ENCODE results near the gene TXNL1.
"Not testable (repeated sequence)": the region's sequence is repeated elsewhere in the genome, so short reads cannot be mapped to it uniquely, and the experiment has no call there.

TXNL1 gene

DNA sequence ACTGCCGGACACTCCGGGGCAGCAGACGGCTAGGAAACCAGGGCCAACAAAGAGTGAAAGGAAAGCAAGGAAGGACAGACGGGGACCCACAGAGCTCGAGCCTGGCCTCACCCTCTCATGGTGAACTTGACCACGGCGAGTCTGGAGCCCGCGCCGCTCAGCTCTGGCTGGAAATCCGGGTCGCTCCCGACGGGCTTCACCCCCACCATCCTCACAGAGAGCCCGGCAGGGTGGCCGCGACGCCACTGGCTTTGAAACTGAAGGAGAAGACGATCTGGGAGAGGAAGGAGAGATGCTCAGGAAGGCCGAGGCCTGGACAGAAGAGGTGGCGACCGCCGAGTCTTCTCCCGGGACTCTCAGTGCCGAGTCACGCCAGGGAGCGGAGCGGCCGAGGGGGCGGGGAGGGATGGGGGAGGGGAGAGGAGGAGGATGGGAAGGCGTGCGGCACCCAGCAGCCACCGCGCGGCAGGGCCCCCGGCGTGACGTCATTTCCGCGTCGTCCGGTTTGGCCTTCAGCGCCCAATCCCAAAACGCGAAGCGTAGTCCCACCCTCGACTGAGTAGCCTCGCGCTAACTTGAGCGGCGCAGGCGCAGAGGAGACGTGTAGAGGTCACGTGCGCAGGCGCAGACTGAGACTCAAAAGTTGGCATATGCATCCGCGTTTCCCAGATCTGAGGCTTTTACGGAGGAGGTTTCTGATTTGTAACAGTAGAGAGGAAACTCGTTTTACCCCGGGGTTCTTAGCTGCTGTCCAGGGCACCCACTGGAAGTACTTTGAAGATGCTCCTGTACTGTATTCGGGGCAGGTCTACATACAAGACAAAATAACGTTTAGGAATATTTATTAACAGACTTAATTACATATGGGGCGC lies at the start of gene TXNL1:
Gene TXNL1, minus strand, starts transcription at position 361 of the 872 bp plus-strand sequence. Its CDS starts 152 bp downstream, at position 209.
- DNase-seq = peak; percentile 98

DNA sequence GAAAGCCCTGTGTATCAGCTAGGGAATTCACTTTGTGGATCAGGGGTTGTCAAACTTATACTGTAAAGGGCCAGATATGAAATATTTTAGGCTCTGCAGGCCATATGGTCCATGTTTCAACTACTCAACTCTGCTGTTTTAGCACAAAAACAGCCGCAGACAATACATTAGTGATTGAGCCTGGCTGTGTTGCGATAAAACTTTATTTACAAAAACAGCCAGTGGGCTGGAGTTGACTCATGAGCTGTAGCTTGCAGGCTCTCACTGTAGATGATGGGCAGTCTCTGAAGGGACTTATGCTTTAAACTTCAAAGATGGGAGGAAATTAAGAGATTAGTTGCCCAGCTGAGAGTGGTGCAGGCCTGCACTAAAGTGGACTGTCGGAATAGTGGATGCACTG lies 45.9 kb upstream of the TXNL1 start:
- no peak for DNase-seq

DNA sequence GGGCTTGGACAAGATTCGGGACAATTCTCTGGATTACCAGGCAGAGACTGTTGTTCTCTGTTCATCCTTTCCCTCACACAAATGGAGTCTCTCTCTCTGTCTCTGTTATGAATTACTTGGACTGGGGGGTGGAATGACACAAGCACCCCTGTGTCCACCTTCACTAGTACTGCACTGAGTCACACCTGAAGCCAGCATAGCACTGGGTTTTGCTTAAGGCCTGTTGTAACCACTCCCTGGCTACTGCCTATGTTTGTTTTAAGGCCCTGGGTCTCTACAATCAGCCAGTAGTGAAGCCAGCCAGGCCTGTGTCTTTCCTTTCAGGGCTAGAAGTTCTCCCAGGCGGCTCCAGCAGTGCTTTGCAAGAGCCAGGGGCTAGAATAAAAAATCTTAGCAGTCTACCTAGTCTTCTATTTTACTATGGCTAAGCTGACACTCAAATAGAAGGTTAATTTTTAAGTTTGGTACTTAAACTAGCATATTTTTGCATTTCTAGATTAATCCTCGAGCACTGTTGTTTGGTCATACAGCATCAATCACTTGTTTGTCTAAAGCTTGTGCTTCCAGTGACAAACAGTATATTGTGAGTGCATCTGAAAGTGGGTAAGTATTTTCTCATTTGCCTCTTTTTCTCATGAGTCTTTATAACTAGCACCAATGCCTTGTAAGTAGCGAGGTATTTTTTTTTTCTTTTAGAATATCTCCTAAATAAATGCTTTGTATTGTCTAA lies 40.6 kb upstream of the TXNL1 start:
- DNase-seq = no peak

DNA sequence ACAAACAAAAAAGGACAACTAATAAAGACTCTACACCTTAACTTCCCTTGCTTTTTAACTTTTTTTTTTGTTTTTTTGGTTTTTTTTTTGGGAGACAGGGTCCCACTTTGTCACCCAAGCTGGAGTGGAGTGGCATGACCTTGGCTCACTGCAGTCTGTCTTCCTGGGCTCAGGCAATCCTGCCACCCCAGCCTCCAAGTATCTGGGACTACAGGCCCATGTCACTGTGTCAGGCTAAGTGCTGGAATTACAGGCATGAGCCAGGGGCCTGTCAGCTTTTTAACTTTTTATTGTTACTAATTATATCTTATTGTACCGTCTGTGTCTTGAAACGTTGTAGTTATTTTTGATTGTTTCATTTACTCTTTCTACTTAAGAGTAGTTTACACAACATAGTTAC lies 38.2 kb upstream of the TXNL1 start:
- no peak for DNase-seq

DNA sequence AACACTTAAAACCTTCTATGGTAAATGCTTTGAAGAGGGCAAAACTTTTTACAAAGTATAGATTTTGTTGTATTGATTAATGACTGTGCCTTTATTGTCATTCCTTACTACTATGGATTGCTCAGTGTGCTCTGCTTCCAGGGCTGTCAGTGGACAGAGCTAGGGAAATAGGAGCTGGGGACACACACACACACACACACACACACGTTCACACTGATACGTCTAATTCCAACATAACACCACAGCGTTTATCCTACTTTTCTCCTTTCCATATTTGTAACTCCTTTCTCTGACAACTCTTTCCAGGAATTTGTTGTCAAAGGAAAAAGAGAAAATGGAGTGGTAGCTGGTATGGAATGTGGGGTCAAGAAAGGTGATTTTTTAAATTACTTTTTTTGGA lies 34.6 kb upstream of the TXNL1 start:
- no peak for DNase-seq

DNA sequence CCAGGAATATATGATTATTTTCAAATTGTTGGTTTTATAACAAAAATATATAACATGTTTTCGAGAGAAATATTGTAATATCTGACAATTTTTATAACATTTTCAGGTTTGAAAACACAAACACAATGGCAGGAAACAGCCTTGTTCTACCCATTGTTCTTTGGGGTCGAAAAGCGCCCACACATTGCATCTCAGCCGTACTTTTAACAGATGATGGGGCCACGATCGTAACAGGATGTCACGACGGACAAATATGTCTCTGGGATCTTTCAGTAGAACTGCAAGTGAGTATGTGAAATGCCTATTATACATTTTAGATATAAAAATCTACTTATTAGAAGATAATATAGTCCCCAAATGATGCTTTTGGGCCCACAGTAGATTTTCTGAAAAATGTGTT lies 34.0 kb upstream of the TXNL1 start:
- DNase-seq = no peak

DNA sequence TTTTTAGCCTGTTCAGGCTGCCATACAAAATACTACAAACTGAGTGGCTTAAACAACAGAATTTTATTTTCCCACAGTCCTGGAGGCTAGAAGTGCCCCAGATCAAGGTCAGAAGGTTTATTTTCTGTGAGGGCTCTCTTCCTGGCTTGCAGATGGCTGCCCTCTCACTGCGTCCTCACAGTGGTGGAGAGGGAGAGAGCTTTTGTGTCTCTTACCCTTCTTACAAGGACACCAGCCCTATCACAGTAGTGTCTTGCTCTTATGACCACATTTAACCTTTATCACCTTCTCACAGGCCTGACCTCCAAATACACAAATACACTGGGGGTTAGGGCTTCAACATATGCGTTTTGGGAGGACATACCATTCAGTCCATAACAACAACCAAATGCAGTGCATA lies 24.5 kb upstream of the TXNL1 start:
- no peak for DNase-seq

DNA sequence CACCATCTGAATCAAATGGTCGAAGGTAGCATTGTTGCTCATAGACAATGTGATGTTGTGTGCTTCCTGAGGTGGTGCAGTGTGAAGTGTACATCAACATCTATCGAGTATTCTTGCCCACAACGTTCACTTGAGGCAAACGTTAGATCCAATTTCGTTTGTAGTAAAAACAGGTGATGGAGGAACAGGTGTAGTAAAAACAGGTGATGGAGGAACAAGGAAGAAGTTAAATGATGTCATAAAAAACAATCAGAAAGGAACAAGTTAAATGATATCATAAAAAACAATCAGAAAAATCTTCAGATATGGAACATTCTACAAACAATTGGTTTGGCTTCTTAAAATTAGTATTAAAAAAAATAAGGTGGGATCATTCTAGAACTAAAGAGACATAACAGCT lies 24.1 kb upstream of the TXNL1 start:
- no peak for DNase-seq

DNA sequence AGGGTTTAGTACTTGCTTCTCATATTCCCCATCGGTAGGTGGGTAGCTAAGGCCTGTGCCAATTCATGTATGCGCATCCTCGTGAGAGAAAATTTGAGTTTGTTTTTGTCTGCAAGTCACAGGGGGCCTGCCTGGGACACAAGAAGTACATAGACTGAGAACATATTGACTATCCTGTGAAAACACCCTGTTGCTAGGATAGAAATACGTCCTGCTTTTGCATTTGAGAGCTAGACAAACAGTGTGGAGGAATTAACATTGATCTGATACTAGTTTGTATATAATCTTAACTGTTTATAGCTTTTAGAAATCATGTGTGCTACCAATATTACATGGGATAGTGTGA lies 23.6 kb upstream of the TXNL1 start:
- no peak for DNase-seq

DNA sequence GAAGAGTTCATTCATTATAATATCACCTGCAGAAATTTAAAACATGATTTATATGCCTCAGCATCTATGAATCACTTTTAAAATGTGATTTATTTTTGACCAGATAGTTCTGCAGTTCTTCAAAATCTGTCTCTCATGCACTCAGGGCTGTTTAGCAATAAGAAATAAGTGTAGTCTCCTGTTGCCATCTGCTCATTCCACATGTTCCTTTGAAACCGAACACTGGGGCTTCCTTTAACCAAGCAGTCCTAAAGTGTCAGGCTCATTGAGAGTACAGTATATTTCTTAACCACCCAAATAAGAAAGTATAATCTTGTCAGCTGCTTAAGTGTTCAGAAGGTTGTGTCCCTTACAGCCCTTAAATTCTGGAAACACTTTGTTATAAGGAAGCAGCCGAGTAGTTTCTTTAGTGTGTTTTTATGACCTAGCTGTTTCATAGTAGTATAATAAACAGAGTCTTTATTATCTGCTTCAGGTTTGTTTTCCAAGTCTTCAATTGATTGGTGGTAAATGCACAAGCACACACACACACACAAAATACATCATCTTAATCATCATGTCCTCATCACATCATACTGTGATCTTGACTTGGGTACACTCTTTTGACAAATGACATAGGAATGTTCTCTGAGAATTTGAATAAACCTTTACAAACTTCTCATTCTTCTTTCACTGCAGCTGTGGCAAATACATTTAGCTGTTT lies 23.1 kb upstream of the TXNL1 start:
- no peak for DNase-seq

DNA sequence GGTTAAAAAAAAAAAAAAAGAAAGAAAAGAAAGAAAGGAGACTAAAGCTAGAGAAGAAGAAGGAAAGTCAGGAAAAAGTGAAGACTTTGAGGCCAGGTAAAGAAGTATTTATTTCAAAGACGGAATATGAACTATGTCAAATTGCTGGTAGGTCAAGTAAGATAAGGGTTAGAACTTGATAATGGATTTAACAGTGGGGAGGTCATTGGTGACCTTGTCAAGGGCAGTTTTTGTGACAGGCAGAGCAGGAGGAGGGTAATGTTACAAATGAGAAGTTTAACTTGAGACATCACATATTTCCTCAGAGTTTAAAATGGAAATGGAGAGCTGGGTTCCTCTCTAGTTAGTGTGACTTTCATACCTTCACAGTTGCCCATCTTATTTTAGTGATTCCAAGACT lies 22.3 kb upstream of the TXNL1 start:
- DNase-seq = no peak

DNA sequence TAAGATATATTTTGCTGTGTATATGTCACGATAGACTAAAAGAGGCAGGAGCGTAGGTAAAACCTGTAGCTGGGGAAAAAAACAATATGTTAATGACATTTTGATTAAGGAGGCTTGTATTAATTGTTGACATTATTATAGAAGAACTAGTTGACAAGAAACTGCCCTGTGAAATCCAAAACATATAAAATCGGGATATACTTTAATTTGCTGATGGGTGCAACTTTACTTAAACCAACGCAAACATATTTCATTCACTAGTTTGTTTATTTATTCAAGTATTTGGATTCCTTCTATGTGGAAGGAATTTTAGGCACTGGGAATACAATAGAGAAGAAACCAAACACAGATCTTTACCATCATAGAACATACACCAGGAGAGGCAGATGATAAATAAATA lies 20.7 kb upstream of the TXNL1 start:
- DNase-seq = no peak

DNA sequence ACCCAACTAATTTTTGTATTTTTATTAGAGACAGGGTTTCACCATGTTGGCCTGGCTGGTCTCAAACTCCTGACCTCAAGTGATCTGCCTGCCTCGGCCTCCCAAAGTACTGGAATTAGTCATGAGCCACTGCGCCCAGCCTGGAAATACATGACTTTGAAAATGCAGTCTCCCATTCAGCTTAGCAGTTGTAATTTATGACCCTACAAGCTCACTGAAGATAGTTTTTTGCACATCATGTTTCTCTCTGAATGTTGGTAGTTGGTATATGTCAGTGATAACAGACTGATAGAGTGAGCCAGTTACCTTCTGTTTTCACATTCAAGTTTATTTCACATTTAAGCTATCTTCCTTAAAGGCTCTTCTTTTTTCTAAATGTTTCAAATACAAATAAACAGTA lies 19.9 kb upstream of the TXNL1 start:
- no peak for DNase-seq

DNA sequence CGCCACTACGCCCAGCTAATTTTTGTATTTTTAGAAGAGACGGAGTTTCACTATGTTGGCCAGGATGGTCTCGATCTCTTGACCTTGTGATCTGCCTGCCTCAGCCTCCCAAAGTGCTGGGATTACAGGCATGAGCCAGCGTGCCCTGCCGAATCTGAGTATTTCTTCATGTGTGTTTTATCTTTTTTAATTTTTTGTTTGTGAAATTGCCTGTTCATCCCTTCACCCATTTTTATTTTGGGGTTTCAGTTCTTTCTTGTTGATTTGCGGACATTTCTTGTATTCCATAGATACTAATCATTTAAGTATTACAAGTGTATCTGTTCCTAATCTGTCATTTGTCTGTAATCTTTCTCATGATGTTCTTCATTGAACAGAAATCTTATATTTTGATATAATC lies 15.9 kb upstream of the TXNL1 start:
- not testable (repeated sequence) for DNase-seq

DNA sequence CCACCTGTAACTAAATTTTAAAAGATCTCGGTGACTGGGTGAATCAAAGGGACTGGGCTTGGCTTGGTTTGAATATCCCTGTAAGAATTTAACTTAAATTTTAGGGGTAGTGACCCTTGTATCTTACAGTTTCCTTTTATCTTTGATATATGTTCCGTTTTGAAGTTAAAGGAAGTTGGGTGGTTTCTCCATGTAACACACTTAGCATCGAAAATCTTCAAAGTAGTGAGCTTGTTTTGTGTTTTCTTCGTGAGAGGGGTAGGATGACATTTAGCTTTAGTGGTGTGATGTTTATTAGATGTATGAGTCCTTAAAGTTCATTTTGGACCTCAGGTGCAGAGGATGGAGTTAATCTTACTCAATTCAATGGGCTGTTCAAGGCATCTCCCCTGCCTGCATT lies 14.4 kb upstream of the TXNL1 start:
- DNase-seq = peak; percentile 20

DNA sequence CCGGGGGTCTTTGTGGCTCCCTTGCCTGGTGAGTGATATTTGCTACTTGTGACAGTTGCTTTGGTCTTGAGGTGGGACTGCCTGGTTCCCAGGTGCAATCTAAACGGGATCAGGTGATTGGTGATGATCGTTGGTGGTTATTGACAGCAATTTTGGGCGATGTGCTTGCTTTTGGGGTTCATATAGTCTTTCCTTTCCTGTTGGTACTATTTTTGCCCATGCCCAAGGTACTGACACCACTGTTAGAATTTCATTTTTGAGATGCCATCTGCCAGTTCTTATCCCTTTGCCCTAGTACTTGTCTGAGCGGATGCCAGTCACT lies 13.3 kb upstream of the TXNL1 start:
- DNase-seq = no peak

DNA sequence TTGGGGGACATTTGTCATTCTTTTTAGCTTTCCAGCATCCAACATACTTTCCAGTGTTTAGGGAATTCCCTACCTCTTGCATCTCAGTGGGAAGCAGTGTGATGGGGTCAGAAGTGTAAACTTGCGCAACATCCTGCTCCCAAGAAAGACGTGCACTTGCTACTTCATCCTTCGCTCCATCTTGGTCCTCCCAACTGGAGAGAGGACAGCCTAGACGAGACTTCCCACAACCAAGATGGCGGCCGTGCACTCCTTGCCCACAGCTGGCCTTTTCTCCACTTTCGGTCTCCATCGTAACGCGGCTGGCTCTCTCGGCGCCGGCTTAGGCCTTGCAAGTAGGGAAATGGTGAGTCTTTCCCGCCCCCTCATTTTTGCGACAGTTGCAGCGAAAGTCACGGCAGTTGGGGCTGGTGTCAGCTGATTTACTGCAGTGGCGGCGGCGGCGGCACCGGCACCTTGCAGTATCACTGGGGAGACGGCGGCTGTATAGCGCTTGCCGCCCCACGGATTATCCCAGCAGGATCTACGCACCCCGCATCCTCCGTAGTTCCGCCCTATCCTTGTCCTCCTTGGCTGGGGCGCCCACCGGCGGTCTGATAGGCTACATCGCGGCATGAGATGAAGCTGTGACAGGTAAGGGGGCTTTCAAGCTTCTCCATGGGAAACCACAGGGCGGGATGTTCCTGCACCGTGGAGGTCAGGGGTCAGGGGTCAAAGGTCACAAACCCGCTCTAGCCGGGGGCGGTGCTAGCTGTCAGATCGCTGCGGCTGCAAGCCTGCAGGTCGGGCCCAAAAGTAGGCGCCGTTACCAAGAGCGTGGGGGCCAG lies 12.8 kb upstream of the TXNL1 start, which contains the start of gene WDR7:
Gene WDR7, plus strand, starts transcription at position 416 of the 827 bp plus-strand sequence. CDS start 21,157 bp downstream, outside the sequence.
- DNase-seq = peak; percentile 98

DNA sequence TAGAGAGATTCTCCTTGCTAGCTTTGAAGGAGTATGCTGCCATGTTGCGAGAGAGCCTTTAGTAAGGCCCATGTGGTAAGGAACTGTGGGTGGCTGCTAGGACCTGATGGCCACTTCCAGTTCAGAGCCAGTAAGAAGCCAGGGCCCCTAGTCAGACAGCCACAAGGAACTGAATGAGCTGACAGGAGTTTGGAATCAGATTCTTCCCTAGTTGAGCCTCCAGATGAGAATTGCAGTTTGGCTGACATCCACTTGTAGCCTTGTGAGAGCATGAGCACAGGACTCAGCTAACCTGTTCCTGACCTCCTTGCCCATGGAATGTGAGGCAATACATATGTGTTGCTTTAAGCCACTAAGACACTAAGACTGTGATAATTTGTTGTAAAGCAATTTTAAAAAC lies 11.6 kb upstream of the TXNL1 start:
- no peak for DNase-seq

DNA sequence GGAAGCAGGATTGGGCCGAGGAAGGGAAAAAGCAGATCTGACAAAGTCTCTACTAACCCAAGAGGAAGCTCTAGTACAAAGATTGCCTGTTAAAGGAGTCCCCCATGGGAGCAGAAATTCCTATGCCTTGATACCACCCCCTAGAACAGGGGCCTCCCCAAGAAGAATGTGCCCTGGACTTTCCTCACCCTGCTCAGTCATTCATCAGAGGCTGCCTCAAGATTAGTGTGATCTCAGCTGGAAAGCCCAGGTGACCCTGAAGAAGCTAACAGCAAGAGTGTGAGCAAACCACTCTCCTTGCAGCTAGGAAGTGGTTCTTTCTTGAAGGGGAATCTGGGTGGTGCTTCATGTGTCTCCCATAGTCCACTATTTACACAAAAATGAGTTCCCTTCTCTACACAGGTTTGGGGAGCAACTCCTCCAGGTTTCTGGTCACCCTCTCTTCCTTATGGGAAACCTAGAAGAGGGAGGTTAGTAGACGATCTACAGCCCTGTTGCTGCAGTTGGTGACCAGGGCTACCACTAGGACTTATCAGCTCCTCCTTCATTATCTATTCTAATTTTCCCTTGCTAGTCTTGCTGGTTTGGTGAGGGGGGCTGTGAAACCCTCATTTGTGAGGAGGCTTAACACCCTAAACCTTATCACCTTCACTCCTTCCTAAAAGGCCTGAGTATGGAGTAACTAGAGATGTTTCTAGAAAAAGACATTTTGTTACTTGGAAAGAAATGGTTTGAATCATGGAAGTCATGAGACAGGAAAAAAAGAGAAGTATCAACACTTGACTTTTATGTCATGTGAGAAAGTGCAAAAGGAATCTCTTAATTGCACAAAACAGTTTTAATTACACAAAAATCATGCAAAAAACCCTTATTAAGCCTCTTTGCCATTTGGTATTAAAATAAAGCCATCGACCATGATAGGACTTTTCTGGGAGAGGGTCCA lies 9.8 kb upstream of the TXNL1 start:
- DNase-seq = no peak

DNA sequence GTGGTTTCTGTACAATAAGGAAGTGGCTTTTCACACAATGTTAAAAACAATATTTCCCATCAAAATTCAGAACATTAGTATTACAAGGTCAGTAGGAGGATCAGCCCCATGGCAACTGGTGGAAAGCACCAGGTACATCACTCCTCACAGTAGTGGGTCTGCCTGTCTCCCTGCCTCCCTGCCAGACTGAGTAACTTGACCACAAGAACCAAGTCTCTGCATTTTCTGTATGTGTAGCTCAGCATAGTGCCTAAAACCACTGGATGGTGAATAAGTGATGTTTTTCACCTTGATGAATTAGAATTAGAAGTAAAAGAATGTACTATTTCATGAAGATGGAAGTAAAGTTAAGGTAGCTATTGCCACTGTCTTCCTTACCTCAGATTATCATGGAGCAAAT lies 8.7 kb upstream of the TXNL1 start:
- DNase-seq = peak; percentile 15

DNA sequence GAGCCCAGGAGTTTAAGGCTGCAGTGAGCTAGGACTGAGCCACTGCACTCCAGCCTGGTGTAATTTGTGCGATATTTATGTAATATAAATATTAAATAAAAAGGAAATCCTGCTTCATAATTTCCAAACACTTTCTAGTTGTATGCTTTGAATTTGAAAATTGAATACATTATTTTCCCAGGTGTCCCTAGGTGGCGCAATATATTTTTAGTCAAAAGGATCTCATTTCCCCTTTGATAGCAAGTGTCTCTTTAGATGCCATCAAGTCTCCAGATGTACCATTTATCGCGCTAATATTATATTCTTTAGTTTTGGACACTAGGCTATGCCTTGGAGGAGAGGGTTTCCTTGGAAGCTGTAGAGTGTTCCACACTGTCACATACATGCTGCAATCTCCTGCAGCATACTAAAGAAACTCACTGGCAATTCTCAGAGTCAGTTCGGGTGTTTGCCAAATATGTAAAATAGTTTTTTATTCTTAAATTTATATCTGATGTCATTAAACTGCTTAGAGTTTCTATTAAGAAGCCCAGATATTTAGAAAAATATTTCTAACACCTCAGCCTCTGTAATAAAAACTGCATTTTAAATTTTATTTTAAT lies 7.1 kb upstream of the TXNL1 start:
- peak; percentile 58 for DNase-seq
